H9 (cell line): ENCODE measurements around the gene PDZK1IP1. TPM values are rescaled to one million over a fixed set of nuclear protein-coding genes. Genes with fewer than 3 reads are reported as not detected.

ENCODE experiments used
- DNase-seq: peaks from one replicate; pipeline ENCODE4 v3.0.0-alpha.2; 2017
- H2AFZ ChIP-seq: one replicate; pipeline ENCODE4 v1.6.1; 2013; ENCODE audit warnings: mild to moderate bottlenecking, low read length, control low read depth, moderate library complexity
- H2AK5ac ChIP-seq: 2 replicates; pipeline ENCODE4 v1.6.1; 2013; ENCODE audit warnings: low read length, control low read depth, mixed read lengths; ENCODE audit not compliant: insufficient read length
- H2BK120ac ChIP-seq: one replicate; pipeline ENCODE4 v1.6.1; 2013; ENCODE audit warnings: low read depth, mild to moderate bottlenecking, low read length, control low read depth, inconsistent platforms; ENCODE audit not compliant: poor library complexity, severe bottlenecking
- H2BK12ac ChIP-seq: 2 replicates; pipeline ENCODE4 v1.6.1; 2013; ENCODE audit warnings: low read length, control low read depth, mixed read lengths, low read depth; ENCODE audit not compliant: insufficient read length
- H2BK15ac ChIP-seq: 2 replicates; pipeline ENCODE4 v1.6.1; 2013; ENCODE audit warnings: low read depth, low read length, control low read depth
- H2BK20ac ChIP-seq: one replicate; pipeline ENCODE4 v1.6.1; 2013; ENCODE audit warnings: low read depth, mild to moderate bottlenecking, low read length, control low read depth, inconsistent platforms; ENCODE audit not compliant: poor library complexity, severe bottlenecking
- H2BK5ac ChIP-seq: 2 replicates; pipeline ENCODE4 v1.6.1; 2013; ENCODE audit warnings: low read length, control low read depth, mixed read lengths; ENCODE audit not compliant: insufficient read length
- H3K14ac ChIP-seq: 2 replicates; pipeline ENCODE4 v1.6.1; 2013; ENCODE audit warnings: low read length, control low read depth; ENCODE audit not compliant: insufficient read depth
- H3K18ac ChIP-seq: 2 replicates; pipeline ENCODE4 v1.6.1; 2013; ENCODE audit warnings: low read depth, mild to moderate bottlenecking, mixed read lengths, low read length, control low read depth; ENCODE audit not compliant: insufficient read length
- H3K23ac ChIP-seq: 2 replicates; pipeline ENCODE4 v1.6.1; 2013; ENCODE audit warnings: low read length, control low read depth, mixed read lengths, low read depth; ENCODE audit not compliant: insufficient read length
- H3K23me2 ChIP-seq: 2 replicates; pipeline ENCODE4 v1.6.1; 2013; ENCODE audit warnings: low read depth, mild to moderate bottlenecking, mixed read lengths, low read length, control low read depth; ENCODE audit not compliant: insufficient read length, poor library complexity, severe bottlenecking
- H3K27ac ChIP-seq: 2 replicates; pipeline ENCODE4 v1.5.1; 2013; ENCODE audit warnings: low read length, control low read depth, mixed read lengths, low read depth; ENCODE audit not compliant: insufficient read length
- H3K27me3 ChIP-seq: 2 replicates; pipeline ENCODE4 v1.6.1; 2013; ENCODE audit warnings: low read length, control low read depth, inconsistent platforms; ENCODE audit not compliant: insufficient read depth
- H3K4ac ChIP-seq: 2 replicates; pipeline ENCODE4 v1.6.1; 2013; ENCODE audit warnings: low read depth, mild to moderate bottlenecking, control low read depth, inconsistent platforms, low read length, moderate library complexity
- H3K4me1 ChIP-seq: 2 replicates; pipeline ENCODE4 v1.6.1; 2013; ENCODE audit warnings: low read length, control low read depth, inconsistent platforms; ENCODE audit not compliant: insufficient read depth
- H3K4me2 ChIP-seq: 2 replicates; pipeline ENCODE4 v1.6.1; 2013; ENCODE audit warnings: low read length, control low read depth, mixed read lengths; ENCODE audit not compliant: insufficient read length, insufficient read depth
- H3K56ac ChIP-seq: 2 replicates; pipeline ENCODE4 v1.6.1; 2013; ENCODE audit warnings: low read depth, mild to moderate bottlenecking, mixed read lengths, low read length, control low read depth; ENCODE audit not compliant: insufficient read length
- H3K79me1 ChIP-seq: 2 replicates; pipeline ENCODE4 v1.6.1; 2013; ENCODE audit warnings: low read depth, mild to moderate bottlenecking, moderate library complexity, low read length, control low read depth, inconsistent platforms; ENCODE audit not compliant: insufficient read depth, poor library complexity, severe bottlenecking
- H3K79me2 ChIP-seq: 2 replicates; pipeline ENCODE4 v1.6.1; 2013; ENCODE audit warnings: low read length, control low read depth, inconsistent platforms; ENCODE audit not compliant: insufficient read depth
- H3K9ac ChIP-seq: 2 replicates; pipeline ENCODE4 v1.6.1; 2013; ENCODE audit warnings: low read length, control low read depth, mixed read lengths; ENCODE audit not compliant: insufficient read length; ENCODE audit errors: extremely low read depth
- H3K9me3 ChIP-seq: one replicate; pipeline ENCODE4 v1.6.1; 2013; ENCODE audit warnings: low read depth, low read length, inconsistent platforms; ENCODE audit not compliant: control insufficient read depth
- H3T11ph ChIP-seq: one replicate; pipeline ENCODE4 v1.6.1; 2013; ENCODE audit warnings: mild to moderate bottlenecking, low read length, control low read depth, inconsistent platforms
- H4K20me1 ChIP-seq: one replicate; pipeline ENCODE4 v1.6.1; 2013; ENCODE audit not compliant: control insufficient read depth, insufficient read length, insufficient read depth
- H4K5ac ChIP-seq: 2 replicates; pipeline ENCODE4 v1.6.1; 2013; ENCODE audit warnings: low read depth, mild to moderate bottlenecking, mixed read lengths, low read length, control low read depth; ENCODE audit not compliant: insufficient read length
- H4K8ac ChIP-seq: replicated peaks from 2 replicates; pipeline ENCODE4 v1.6.1; 2013; ENCODE audit warnings: low read length, control low read depth, mixed read lengths, low read depth; ENCODE audit not compliant: insufficient read length
- H4K91ac ChIP-seq: 2 replicates; pipeline ENCODE4 v1.6.1; 2013; ENCODE audit warnings: low read depth, mild to moderate bottlenecking, moderate library complexity, mixed read lengths, low read length, control low read depth; ENCODE audit not compliant: insufficient read length
- H3K27ac Mint-ChIP-seq, 3 experiments: 2 replicates in 2 of 3; 3 replicates in 1 of 3; pipeline ENCODE4 v1.8.0; 2020 to 2021; ENCODE audit warnings: mixed read lengths in 3 of 3, mild to moderate bottlenecking in 1 of 3, moderate library complexity in 1 of 3
- H3K27me3 Mint-ChIP-seq: 2 replicates; pipeline ENCODE4 v1.8.0; 2021; ENCODE audit warnings: low read depth, mild to moderate bottlenecking, moderate library complexity, mixed read lengths
- H3K36me3 Mint-ChIP-seq, 3 experiments: 2 replicates in 2 of 3; 3 replicates in 1 of 3; pipeline ENCODE4 v1.8.0; 2020 to 2021; ENCODE audit warnings: low read depth in 3 of 3, mixed read lengths in 3 of 3; ENCODE audit not compliant: insufficient read depth in 1 of 3
- H3K4me1 Mint-ChIP-seq, 2 experiments: 2 replicates each; pipeline ENCODE4 v1.8.0; 2020; ENCODE audit warnings: mixed read lengths in 2 of 2
- H3K4me3 Mint-ChIP-seq, 2 experiments: 2 replicates in 1 of 2; 3 replicates in 1 of 2; pipeline ENCODE4 v1.8.0; 2020 to 2021; ENCODE audit warnings: mild to moderate bottlenecking in 2 of 2, mixed read lengths in 2 of 2, moderate library complexity in 1 of 2
- H3K9me3 Mint-ChIP-seq, 2 experiments: 2 replicates in 1 of 2; 3 replicates in 1 of 2; pipeline ENCODE4 v1.8.0; 2020; ENCODE audit warnings: mild to moderate bottlenecking in 2 of 2, mixed read lengths in 2 of 2, moderate library complexity in 1 of 2
- whole genome bisulfite sequencing: extraction: QIAGEN DNeasy Blood & Tissue Kit; methylation state at CpG from one replicate; pipeline ENCODE4 v1.1.7; 2013; ENCODE audit warnings: missing lambda C conversion rate, low lambda C conversion rate, mixed read lengths; ENCODE audit not compliant: insufficient read length; ENCODE audit errors: extremely low coverage; 5-methylcytosine and 5-hydroxymethylcytosine counted together
- total RNA-seq: library from RNA; stranded (reverse); gene quantifications from 2 replicates; pipeline ENCODE4 v1.2.1, GENCODE V29; 2021
- TF ChIP-seq, protein P1 (sequence below): fragments of 200-600 bp; sonication (generic); conservative IDR thresholded peaks from 3 replicates; pipeline ENCODE4 v1.8.0; 2021; ENCODE audit warnings: antibody characterized with exemption, mild to moderate bottlenecking

Gene PDZK1IP1
- total RNA-seq, 1 experiment from 2014 or later, result not detected

DNA sequence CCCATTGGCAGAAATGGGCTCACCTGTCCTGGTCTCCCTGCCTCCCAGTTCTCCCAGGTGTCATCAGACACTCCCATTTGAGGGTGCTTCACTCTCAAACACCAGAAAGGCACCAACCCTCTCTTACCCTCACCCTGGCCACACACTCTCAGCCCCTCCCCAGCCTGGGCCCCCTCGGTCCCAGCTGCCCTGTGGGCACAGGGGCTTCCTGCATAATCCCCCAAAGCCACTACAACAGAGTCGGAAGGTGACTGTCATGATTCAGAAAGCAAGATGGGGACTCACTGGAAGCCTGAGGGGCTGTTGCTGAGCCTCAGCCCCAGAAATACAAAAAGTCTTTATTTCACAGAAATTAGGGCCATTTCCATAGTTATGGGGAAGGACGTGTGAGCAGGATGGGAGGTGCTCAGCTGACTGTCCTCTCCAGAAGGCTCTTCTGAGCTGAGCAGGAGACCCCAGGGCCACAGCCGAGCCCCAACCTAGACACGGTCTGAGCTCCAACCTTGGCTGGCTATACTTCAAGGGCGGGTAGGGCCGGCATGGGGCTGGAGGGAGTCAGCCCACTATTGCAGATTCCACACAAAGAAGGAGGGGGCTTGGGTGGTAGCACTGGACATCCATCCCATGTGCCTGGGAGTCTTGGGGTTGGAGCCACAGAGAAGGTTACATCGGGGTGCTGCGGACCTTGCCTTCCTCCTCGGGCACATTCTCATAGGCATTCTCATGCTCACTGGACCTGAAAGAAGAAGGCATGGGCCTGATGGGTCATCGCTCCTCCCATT lies 6.3 kb downstream of the PDZK1IP1 start:
- Histone ChIP-seq H4K20me1 (no peaks in the 10 kb centered on the region), H3T11ph (no peak overlapping the region), H3K9me3 (no peaks in the 10 kb centered on the region), H2BK120ac (no peak overlapping the region), H2AFZ (no peak overlapping the region), H3K4me2 (no peak overlapping the region), H4K8ac (no peak overlapping the region), H3K79me1 (no peaks in the 10 kb centered on the region), H3K27me3 (peaks cover 4% of the 10 kb centered on the region; the same call in 1 of the 2 replicates), H3K23me2 (peaks cover 8% of the 10 kb centered on the region), H3K18ac (no peak overlapping the region), H3K9ac (no peak overlapping the region), H3K23ac (no peak overlapping the region), H3K14ac (no peak overlapping the region; the same call in 1 of the 2 replicates), H2BK15ac (no peak overlapping the region), H3K79me2 (no peaks in the 10 kb centered on the region), H2BK20ac (no peak overlapping the region), H2AK5ac (no peak overlapping the region), H3K56ac (no peak overlapping the region), H2BK5ac (no peak overlapping the region), H4K5ac (no peak overlapping the region), H3K4ac (no peak overlapping the region), H3K4me1 (0 out of 2 replicates have a peak, but pooled peaks cover 2% of the 10 kb centered on the region), H3K27ac (no peak overlapping the region), H4K91ac (no peak overlapping the region), H2BK12ac (no peak overlapping the region)
- H3K27ac Mint-ChIP-seq, result no peak overlapping the region
- DNase-seq, result no peak
- TF ChIP-seq, protein P1, sequence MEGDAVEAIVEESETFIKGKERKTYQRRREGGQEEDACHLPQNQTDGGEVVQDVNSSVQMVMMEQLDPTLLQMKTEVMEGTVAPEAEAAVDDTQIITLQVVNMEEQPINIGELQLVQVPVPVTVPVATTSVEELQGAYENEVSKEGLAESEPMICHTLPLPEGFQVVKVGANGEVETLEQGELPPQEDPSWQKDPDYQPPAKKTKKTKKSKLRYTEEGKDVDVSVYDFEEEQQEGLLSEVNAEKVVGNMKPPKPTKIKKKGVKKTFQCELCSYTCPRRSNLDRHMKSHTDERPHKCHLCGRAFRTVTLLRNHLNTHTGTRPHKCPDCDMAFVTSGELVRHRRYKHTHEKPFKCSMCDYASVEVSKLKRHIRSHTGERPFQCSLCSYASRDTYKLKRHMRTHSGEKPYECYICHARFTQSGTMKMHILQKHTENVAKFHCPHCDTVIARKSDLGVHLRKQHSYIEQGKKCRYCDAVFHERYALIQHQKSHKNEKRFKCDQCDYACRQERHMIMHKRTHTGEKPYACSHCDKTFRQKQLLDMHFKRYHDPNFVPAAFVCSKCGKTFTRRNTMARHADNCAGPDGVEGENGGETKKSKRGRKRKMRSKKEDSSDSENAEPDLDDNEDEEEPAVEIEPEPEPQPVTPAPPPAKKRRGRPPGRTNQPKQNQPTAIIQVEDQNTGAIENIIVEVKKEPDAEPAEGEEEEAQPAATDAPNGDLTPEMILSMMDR, result no peak
- H3K9me3 Mint-ChIP-seq, result peaks cover 5 to 10% of the 10 kb centered on the region in 2 experiments; a peak in 2 of 5 replicates
- H3K4me1 Mint-ChIP-seq, result peaks cover 15 to 16% of the 10 kb centered on the region in 2 experiments
- no peak overlapping the region for H3K4me3 Mint-ChIP-seq
- 0 out of 7 replicates have a peak, but pooled peaks cover 0 to 3% (median 0%) of the 10 kb centered on the region in 3 experiments for H3K36me3 Mint-ChIP-seq
- WGBS, result no CpG with 5 or more reads among the region's 11 CpGs
- peaks cover 74% of the 10 kb centered on the region for H3K27me3 Mint-ChIP-seq
